ENCODE results near the gene TDRKH.

The TDRKH gene, protein sequence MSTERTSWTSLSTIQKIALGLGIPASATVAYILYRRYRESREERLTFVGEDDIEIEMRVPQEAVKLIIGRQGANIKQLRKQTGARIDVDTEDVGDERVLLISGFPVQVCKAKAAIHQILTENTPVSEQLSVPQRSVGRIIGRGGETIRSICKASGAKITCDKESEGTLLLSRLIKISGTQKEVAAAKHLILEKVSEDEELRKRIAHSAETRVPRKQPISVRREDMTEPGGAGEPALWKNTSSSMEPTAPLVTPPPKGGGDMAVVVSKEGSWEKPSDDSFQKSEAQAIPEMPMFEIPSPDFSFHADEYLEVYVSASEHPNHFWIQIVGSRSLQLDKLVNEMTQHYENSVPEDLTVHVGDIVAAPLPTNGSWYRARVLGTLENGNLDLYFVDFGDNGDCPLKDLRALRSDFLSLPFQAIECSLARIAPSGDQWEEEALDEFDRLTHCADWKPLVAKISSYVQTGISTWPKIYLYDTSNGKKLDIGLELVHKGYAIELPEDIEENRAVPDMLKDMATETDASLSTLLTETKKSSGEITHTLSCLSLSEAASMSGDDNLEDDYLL

DNA sequence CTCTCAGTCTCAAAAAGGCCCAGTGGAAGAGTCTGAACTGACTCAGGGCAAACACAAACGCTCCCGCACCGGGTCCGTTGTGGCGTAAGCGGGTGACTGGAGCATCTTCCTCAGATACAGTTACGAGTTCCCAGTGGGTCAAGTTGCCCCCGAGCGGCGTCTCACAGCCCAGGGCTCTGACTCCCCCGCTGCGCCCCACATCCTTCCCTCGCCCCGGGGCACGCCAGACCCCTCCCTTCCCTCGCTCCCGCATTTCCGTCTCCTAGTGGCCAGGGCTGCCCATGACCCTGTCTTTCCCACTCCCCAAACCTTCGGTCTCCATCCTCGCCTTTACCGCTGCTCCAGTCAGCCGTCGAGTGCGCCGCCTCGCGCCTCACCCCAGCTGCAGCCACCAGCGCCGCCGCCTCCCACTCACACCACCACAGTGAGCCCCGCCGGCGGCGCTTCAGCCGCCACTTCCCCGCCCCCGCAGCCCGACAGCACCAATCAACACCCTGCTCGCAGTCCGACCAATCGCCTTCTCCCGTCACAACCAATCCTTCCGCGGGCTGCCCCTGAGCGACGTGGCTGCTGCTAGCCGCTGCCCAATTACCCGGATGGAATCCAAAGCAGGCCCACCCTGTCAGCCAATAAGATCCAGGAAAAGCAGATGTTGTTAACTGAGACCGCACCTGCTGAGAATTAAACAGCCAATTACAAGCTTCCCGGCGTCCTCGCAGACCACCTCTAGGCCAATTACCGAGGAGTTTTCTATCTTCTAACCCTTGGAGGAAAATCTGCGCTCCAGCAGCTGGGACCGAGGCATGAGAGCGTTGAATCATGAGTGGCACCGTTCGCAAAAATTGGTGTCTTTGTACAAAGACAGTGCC, at the start of gene TDRKH:
TDRKH (minus strand) TSS at position 430 of the 869 bp plus-strand sequence. CDS start 7,478 bp downstream, outside the sequence.
- DNase-seq (ENCODE audit: low spot score), result peak; percentile 99

DNA sequence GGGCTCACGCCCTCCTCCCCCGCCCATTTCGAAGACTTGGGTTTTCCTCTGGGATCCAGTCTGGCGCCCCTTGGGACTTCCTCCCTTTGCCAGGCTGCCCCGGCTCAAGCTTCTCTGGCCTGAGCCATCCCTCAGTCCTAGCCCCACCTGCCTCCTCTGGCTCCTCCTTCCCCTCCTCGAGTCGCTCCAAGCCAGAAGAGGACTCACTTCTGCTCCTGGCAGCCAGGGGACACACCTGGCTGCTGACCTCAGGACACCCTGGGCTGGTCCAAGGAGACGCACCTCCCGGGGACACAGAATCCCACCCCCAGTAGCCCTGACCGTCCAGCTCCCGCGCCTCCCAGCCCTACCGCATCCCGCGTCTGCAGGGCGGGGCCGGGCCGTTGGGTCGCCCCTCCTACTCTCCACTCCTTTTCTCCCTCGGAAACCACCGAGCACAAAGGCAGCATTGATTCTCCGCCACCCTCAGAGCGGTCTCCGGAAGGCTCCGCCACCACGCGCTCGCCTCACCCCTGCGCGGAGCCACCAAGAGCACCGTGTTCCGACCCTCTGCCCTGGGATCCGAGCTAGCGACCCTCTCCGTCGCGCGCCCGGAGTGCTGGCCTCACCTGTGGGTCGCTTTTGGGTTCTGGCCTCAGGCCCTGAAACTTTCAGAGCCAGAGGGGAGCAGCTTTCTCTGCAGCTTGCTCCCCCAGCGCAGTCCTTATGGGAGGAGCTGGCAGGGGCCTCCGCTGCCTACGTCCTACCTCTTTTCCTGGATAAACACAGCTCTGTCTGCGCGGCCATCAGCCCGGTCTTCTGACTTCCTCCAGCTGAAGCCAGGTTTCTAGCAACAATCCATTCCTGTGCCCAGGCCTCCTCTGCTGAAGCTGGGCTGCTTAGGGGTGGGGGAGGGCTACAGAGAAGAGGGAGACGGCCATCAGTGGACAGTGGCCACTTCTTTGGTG, 49.4 kb upstream of the TDRKH start, which contains the start of gene C2CD4D:
C2CD4D (minus strand) TSS at position 364 of the 947 bp plus-strand sequence. CDS start 831 bp downstream, outside the sequence.
- DNase-seq (ENCODE audit: low spot score), result no peak

DNA sequence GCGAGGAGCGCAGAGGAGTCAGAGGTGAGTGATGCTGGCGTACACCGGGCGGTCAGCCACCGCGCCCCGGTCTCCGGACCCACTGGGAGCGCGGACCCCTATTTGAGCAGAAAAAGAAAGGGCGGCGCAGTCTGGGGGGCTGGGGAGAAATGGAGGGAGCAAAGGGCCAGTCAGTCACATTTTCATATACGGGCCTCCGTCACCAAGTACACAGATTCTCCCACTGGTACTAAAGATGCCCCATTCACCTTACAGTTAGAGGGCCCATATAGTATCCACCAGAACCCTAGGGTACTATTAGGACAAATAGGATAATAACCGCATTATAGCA, 48.7 kb upstream of the TDRKH start:
- no peak for DNase-seq (ENCODE audit: low spot score)

DNA sequence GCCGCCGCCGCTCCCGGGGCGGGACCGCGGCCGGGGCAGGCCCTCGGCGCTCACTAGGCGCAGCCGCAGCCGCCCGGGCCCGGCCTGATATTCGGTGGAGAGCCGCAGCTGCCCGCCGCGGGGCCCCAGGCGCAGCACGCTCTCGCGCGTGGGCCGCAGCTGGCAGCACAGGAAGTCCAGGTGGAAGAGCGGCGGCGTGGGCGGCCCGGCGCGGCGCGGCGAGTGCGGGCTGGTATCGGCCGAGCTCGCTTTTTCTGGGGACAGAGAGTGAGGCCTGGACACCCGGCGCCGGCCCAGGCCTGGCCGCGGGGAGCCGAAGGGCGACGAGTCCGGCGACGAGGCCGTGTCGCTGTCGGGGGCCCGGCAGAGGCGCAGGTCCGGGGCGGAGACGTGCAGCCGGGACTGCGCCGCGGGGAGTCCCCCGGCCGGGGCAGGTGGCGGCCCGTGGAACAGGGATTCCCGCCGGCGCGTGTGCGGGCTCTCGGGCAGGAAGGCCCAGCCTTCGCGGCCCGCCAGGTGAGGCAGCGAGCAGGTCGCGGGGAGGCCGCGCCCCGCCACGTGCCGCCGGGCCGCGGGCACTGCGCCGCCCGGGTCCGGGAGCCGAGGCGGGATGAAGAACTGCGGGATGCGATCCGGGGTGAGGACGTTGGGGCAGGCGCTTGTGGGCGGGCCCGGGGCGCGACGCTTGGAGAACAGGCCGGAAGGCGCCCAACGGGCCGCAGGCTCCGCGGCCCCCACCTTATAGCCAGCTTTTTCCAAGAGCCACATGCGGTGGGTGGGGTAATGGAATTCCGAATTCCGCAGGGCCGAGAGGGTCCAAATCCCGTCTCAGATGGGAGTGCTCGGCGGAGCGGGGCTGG, 48.2 kb upstream of the TDRKH start:
- DNase-seq (ENCODE audit: low spot score), result peak; percentile 86

DNA sequence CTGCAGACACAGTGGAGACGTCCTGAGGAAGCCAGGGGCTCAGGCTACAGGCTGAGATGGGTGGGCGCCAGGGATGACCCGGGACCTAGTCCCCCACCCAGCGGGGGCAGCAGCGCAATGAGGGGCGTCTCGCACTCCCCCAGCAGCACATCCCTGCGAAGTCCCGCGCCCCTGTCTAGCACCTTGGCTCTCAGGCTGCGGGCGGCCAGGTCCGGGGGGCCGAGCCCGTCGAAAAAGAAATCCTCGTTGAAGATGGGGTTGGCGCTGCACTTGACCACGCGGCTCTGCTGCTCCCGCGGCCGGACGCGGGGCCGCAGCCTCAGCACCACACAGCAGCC, 47.6 kb upstream of the TDRKH start:
- DNase-seq (ENCODE audit: low spot score), result no peak

DNA sequence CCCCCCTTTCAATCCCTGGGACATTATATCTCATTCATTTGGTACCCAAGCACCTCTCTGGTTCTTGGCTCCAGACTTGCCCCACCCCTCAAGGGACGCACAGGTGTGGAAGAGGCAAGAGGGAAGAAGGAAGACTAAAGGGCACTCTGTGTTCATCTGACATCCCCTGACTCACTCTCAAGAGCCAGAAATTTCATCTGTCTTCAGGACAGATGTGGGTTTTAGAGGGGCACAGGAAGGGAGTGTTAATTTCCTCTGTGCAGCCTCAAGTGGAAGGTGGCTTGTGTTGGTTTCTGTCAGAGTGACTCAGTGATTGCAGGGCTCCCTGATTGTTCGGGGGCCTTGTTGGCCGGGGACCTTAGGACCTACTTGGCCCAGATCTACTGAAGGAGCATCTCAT, 46.9 kb upstream of the TDRKH start:
- DNase-seq (ENCODE audit: low spot score), result no peak

DNA sequence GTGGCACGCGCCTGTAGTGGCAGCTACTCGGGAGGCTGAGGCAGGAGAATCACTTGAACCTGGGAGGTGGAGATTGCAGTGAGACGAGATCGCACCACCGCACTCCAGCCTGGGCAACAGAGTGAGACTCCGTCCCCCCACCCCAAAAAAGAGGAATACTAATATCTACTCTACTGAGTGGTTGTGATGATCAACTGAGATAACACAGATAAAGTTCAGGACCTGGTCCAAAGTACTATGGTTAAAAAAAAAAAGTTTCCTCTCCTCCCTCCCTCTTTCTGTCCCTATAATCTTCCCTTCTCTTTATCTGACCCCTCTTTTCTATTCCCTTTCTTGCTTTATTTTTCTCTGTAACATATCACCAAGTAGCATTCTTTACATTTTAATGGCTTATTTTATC, 45.3 kb upstream of the TDRKH start:
- no peak for DNase-seq (ENCODE audit: low spot score)

DNA sequence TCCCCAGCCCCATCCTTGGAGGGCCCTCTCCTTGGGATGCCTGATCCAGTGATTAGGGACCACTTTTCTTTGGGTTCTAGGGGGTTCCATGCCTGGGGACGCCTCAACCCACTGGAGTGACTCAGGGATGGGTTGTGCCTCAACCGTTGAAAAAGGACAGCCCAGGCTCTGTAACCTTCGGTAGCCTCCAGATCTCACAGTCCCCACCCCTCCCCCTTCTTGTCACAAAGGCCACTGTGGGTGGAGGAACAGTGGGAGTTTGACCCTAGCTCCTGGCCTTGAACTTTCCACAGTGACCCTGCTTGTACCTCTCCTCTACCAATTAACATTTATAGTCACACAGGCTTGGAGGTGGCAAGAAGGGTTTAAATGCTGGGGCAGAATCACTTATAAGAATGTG, 43.9 kb upstream of the TDRKH start:
- DNase-seq (ENCODE audit: low spot score), result no peak

DNA sequence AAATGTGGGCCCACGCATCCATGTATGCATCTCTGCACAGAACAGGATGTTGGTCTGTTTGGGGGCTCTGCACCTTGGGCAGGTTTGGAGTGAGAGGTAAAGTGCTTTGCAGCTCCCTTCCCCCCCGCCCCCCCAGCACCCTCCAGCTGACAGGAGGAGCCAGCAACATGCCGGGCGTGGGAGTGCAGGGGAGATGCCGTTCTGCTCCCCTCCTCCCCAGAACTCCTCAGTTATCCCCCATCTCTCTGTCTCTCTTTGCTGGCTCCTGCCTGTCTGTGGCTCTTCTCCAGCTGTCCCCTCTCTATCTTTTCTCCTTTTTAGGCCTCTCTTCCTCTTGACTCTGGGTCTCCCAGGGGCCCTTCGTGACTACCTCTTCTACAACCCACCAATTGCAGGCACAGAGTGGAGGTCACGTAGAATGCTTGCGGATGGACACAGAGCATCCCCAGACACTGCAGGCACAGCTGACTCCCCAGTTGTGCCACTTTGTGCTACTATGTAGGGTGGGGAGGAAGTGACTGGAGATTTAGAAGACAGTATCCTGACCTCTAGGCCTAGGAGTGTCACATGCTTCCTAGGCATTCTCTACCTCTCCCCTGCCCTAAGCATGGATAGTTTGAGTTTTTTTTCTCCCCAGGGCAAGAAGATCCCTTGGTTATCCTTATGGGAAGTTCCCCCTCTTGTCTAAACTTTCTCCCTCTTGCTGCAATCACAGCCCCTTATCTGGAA, 43.0 kb upstream of the TDRKH start:
- DNase-seq (ENCODE audit: low spot score), result no peak

DNA sequence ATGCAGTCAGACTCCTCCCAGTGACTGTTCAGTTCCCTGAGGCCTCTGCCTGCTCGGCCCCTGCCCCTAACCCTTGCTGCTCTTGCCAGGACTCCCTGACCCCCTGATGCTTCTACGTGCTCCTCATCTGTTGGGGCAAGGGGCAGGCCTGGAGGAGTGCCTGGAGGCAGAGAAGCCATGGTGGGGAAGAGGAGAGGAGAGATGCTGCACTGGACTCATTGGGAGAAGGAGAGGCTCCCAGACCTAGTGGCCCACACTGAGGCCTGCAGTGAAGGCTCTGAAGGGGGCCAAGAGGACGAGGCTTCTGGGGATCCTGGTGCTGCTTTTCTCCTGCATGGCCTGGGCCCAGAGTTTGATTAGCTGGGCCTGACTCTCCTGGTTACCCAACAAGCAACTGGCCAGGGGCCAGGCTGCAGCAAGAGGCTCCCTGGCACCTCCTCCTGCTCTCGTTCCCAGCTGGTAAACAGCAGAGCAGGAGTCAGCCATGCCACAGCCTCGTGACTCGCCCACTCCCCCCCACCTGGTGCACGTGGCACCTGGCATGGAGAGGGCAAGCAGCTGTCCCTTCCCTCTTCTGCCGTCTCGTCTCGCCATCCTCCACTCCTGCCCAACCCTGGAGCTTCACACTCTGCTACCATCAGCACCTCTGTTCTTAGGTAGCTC, 42.1 kb upstream of the TDRKH start:
- DNase-seq (ENCODE audit: low spot score), result peak; percentile 80

DNA sequence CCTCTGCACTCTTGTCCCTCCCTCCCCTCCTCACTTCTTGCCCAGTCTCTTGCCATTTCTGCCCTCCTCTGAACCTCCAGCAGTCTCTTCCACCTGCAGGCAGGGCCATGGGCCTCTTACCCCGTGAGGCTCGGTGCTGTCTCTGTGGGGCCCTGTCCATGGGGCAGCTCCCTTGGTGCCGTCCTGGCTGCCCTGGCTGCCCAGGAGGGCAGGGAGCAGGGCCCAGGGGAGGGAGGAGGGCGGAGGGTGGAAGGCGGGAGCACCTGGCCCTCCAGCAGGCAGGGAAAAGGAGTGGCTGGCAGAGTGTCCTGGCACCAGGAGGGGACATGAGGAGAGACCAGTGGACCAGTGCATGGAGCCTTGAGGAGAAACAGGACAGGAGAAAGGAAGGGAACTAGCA, 41.3 kb upstream of the TDRKH start, which contains the start of gene RORC:
RORC (minus strand) TSS at position 198 of the 400 bp plus-strand sequence; CDS start at position 160, 38 bp downstream.
- no peak for DNase-seq (ENCODE audit: low spot score)

DNA sequence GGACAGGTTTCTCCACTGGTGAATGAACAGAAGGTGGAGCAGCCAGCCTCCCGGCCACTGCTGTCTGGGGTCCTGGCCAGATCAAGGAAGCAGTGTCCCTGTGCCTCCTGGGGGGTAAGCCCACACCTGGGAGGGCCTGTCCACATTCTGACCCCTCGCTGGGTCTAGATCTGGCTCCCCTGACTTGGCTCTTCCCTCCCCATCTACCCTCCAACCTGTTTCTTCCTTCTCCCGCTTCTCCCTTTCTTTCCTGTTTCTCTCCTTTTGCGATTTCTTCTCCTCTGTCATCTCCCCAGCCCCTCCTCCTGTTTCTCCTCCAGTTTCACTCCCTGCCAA, 40.9 kb upstream of the TDRKH start:
- no peak for DNase-seq (ENCODE audit: low spot score)

DNA sequence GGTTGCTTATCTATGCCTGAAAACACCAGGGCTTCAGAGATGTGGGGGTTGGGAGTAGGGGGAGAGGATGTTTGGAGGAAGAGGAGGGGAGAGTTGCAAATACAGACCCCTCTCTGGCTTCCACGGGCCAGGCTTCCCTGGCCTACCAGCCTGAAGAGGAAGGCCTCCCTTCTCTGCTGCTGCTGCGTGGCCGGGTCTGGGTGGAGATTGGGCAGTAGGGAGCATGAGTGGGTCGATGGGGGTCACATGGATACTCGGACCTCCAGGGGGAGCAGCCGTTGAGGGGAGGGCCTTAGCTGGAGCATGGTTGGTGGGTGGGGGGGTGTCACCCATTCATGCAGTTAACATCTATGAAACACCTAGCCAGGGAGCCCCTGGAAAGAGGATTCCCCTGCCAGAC, 39.8 kb upstream of the TDRKH start:
- no peak for DNase-seq (ENCODE audit: low spot score)

DNA sequence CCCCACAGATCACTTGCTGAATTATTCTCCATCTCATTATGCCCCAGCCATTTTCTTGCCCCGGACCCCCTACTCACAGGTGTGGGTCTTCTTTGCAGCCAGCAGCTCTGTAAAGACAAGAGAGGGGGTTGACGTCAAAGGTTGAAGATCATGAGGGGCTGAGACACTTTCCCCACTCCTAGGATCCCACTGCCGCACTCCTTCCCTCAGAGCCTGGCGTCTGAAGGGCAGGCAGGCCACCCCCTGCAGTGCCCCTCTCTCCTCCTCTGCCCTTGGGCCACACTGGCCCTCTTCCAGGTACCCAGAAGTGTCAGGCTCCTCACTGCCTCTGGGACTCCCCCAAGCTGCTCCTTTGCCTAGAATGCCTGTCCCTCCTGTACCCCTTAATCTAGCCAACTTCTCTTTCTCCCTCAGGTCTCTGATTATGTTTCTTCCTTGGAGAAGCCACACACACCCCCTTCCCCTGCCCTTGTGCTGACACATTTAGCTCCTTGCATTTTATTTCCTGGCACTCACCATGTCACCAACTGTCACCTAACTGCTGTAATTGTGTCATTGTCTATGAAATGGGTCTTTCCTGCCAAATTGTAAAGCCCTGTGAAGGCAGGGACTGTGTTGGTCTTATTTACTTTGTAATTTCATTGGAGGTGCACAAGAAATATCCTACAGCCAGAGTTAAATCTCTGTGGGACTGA, 39.2 kb upstream of the TDRKH start:
- DNase-seq (ENCODE audit: low spot score), result no peak

DNA sequence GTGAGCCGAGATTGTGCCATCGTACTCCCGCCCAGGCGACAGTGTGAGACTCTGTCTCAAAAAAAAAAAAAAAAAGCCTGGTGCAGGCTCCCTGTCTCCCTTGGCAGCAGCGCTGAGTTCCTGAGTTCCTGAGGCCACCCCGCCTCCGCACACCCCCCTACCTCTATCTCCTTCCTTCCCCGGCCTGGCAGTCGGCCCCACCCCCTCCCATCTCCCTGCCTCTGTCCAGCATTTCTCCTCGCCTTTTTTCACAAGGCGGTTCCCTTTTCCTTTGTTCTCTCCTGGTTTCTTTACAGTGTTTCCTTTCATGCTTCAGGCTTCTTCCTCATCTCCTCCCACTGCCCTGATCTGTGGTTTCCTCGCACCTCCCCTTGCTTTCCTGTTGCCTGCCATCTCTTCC, 38.6 kb upstream of the TDRKH start:
- DNase-seq (ENCODE audit: low spot score), result peak; percentile 56

DNA sequence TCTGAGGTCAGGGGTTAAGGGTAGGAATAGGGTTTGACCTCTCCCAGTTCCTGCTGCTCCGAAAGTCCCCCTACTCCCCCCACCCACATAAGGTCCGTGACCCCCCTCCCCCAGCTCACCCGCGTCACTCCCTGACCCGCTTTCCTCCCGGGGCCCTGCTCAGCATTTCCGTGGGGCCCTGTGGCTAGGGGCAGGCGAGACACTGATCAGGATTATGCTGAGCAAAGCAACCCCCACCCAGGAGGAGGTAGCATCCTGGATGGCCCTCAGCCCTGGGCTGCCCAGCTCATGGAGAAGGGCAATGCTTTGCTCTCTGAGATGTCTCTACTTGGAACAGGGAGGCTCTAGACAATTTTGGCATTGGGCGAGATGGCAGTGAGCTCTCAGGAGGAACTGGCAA, 37.6 kb upstream of the TDRKH start:
- DNase-seq (ENCODE audit: low spot score), result no peak

DNA sequence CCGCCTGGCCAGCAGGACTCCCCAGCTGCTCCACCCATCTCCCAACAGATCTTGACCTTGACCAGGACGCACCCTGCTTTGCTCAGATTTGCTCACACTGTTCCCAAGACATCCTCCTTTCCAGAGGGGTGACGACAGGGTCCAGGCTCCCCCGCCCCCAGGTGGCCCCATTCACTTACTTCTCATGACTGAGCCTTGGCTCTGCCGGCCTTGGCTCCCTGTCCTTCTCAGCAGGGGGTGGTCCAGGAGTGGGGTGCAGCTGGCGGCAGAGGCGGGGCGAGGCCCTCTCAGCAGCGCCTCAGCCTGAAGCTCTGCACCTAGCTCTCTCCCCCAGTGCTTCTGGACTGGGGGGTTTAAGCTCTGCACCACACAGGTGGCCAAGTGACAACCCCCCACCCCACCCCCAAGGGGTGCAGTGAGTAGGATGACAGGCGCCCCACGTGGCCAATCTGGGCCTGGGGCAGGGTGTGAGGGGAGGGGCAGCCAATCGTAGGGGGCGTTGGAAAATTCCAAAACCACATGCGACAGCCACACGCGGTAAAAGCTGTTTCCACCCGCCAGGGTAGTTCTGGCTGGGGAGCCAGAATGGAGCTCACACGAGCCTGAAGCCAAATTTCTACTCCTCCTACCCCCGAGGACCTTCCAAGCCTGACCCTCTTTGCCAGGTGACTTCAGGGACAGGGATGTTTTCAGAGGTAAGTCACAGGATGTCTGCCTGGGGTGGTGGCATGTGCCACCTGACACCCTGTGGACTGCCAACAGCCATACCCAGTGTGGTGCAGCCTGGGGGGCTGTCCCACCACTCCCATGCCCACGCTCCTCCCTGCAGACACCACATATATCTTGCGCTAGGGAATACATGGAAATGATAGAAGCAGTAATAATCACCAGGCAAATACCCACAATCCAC, 35.7 kb upstream of the TDRKH start:
- DNase-seq (ENCODE audit: low spot score), result no peak

DNA sequence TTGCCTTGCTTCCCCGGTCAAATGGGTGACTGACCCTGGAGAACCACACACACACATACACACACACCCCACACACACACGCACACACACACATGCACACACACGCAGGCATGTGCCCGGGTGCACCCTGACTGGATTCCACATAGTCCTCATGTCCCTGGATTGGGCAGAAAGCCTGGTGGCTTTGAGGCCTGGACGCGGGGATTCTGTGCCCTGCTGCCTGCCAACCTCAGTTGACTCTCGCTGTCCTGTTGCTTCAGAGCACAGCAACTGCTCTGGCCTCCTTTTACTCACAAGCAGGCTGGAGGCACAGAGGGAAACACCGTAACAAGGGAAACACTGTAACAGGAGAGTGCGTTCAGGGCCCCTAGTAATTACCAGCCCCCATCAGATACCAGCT, 34.9 kb upstream of the TDRKH start:
- no peak for DNase-seq (ENCODE audit: low spot score)

All from AG20443 (cell line).